ENCODE measurements around the gene F10.

DNA sequence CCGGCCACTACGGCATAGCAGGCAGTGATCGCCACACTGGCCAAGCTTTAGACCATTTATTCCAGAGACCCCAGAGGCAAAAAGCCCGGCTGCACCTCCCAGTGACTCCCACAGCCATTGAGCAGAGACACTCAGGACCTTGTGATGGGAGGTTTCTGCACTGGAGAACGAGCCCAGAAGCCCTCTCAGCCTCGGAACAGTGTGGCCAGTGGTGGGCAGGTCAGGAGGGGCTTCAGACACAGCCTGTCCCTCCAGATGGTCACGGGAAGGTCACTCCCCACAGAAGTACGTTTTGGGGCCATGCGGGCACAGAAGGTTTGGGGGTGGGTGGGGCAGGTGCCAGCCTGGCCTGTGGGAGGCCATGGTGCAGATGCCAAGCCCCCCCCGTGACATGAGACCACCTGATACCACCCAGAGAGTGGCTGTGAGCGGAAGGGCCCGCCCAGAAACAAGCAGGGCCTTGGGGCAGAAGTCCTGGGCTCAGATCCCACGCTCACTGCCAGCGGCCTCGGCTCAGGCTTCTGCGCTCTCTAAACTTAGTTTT, 599 bp upstream of the F10 start:
- TF ChIP-seq, protein P1, sequence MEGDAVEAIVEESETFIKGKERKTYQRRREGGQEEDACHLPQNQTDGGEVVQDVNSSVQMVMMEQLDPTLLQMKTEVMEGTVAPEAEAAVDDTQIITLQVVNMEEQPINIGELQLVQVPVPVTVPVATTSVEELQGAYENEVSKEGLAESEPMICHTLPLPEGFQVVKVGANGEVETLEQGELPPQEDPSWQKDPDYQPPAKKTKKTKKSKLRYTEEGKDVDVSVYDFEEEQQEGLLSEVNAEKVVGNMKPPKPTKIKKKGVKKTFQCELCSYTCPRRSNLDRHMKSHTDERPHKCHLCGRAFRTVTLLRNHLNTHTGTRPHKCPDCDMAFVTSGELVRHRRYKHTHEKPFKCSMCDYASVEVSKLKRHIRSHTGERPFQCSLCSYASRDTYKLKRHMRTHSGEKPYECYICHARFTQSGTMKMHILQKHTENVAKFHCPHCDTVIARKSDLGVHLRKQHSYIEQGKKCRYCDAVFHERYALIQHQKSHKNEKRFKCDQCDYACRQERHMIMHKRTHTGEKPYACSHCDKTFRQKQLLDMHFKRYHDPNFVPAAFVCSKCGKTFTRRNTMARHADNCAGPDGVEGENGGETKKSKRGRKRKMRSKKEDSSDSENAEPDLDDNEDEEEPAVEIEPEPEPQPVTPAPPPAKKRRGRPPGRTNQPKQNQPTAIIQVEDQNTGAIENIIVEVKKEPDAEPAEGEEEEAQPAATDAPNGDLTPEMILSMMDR (IDR thresholded peaks at IDR 0.05) = no peak
- TF ChIP-seq POLR2A (IDR thresholded peaks at IDR 0.05) = no peak

Measured in heart left ventricle (tissue), 13 donors.